CD14-positive monocyte (primary cell): ENCODE data around the gene AQR. TPM values are rescaled to one million over a fixed set of nuclear protein-coding genes. Genes with fewer than 3 reads are reported as not detected.

Experiments used
- DNase-seq, 3 donors: peaks; one replicate each; pipeline ENCODE4 v3.0.0-alpha.2; 2011 to 2022
- H2AFZ ChIP-seq: 2 replicates; pipeline ENCODE4 v1.6.0; 2012; ENCODE audit warnings: mild to moderate bottlenecking, low read depth, low read length, inconsistent platforms; ENCODE audit not compliant: insufficient read depth, poor library complexity, severe bottlenecking
- H3K27ac ChIP-seq, 2 donors: 1 replicate in 1 of 2; 2 replicates in 1 of 2; pipeline ENCODE4 v1.5.1; 2012 to 2013; ENCODE audit warnings: low read length in 2 of 2, control low read depth in 1 of 2, inconsistent platforms in 1 of 2, low read depth in 1 of 2, mild to moderate bottlenecking in 1 of 2
- H3K27me3 ChIP-seq, 2 donors: one replicate each; pipeline versions ENCODE4 v1.6.0 to v1.6.1; 2011 to 2013; ENCODE audit warnings: low read length in 2 of 2; ENCODE audit not compliant: control insufficient read depth in 2 of 2, insufficient read depth in 2 of 2
- H3K36me3 ChIP-seq, 2 donors: replicated peaks in 1 of 2; 1 replicate in 1 of 2; 2 replicates in 1 of 2; pipeline versions ENCODE4 v1.5.1 to v1.6.1; 2012 to 2013; ENCODE audit warnings: low read length in 2 of 2, control low read depth in 1 of 2, inconsistent platforms in 1 of 2, mild to moderate bottlenecking in 1 of 2; ENCODE audit not compliant: insufficient read depth in 2 of 2, control insufficient read depth in 1 of 2
- H3K4me1 ChIP-seq, 2 donors: 1 replicate in 1 of 2; 2 replicates in 1 of 2; pipeline versions ENCODE4 v1.5.1 to v1.6.1; 2012 to 2013; ENCODE audit warnings: low read length in 2 of 2, control low read depth in 1 of 2, inconsistent platforms in 1 of 2, mild to moderate bottlenecking in 1 of 2, moderate library complexity in 1 of 2; ENCODE audit not compliant: insufficient read depth in 2 of 2, control insufficient read depth in 1 of 2
- H3K4me2 ChIP-seq: replicated peaks from 2 replicates; pipeline ENCODE3; 2012; ENCODE audit warnings: low read length, moderate library complexity, mild to moderate bottlenecking; ENCODE audit not compliant: poor library complexity, severe bottlenecking; ENCODE audit errors: extremely low read depth
- H3K4me3 ChIP-seq, 3 experiments: fragments of 200-600 bp in 1 of 3; sonication (generic) in 1 of 3; replicated peaks in 1 of 3; 1 replicate in 2 of 3; 2 replicates in 1 of 3; pipeline ENCODE4 v1.5.1; 2011 to 2013; ENCODE audit warnings: low read length in 3 of 3, mild to moderate bottlenecking in 3 of 3, control low read depth in 2 of 3, low read depth in 2 of 3, inconsistent platforms in 1 of 3, moderate library complexity in 1 of 3
- H3K79me2 ChIP-seq: 2 replicates; pipeline ENCODE4 v1.6.0; 2012; ENCODE audit warnings: mild to moderate bottlenecking, control low read depth, inconsistent platforms, low read length, moderate library complexity; ENCODE audit not compliant: insufficient read depth
- H3K9ac ChIP-seq: 2 replicates; pipeline ENCODE4 v1.6.0; 2017; ENCODE audit warnings: low read length, mild to moderate bottlenecking; ENCODE audit not compliant: insufficient read depth, poor library complexity, severe bottlenecking
- H3K9me3 ChIP-seq, 2 donors: replicated peaks in 1 of 2; 1 replicate in 1 of 2; 2 replicates in 1 of 2; pipeline versions ENCODE4 v1.5.1 to v1.6.1; 2012 to 2013; ENCODE audit warnings: low read length in 2 of 2, control low read depth in 1 of 2; ENCODE audit not compliant: control insufficient read depth in 1 of 2, insufficient read depth in 1 of 2
- H4K20me1 ChIP-seq: 2 replicates; pipeline ENCODE4 v1.6.0; 2012; ENCODE audit warnings: mild to moderate bottlenecking, low read length, control low read depth, moderate library complexity; ENCODE audit not compliant: insufficient read depth
- H3K27ac Mint-ChIP-seq, 7 donors: one replicate each; pipeline ENCODE4 v1.8.0; 2020; ENCODE audit warnings: mild to moderate bottlenecking in 7 of 7, mixed read lengths in 7 of 7, moderate library complexity in 6 of 7, inconsistent platforms in 2 of 7
- H3K27me3 Mint-ChIP-seq, 3 donors: one replicate each; pipeline ENCODE4 v1.8.0; 2021 to 2022; ENCODE audit warnings: low read depth in 3 of 3, mild to moderate bottlenecking in 3 of 3, mixed read lengths in 3 of 3, moderate library complexity in 3 of 3, inconsistent platforms in 1 of 3
- H3K36me3 Mint-ChIP-seq, 2 donors: one replicate each; pipeline ENCODE4 v1.8.0; 2020; ENCODE audit warnings: mixed read lengths in 2 of 2, inconsistent platforms in 1 of 2, mild to moderate bottlenecking in 1 of 2
- H3K4me1 Mint-ChIP-seq: one replicate; pipeline ENCODE4 v1.8.0; 2020; ENCODE audit warnings: mild to moderate bottlenecking, mixed read lengths
- H3K4me3 Mint-ChIP-seq, 2 donors: one replicate each; pipeline ENCODE4 v1.8.0; 2020; ENCODE audit warnings: mild to moderate bottlenecking in 2 of 2, mixed read lengths in 2 of 2, moderate library complexity in 1 of 2
- H3K9me3 Mint-ChIP-seq, 7 donors: one replicate each; pipeline ENCODE4 v1.8.0; 2020 to 2022; ENCODE audit warnings: mixed read lengths in 7 of 7, mild to moderate bottlenecking in 6 of 7, moderate library complexity in 6 of 7, inconsistent platforms in 2 of 7
- CTCF ChIP-seq: fragments of 200-600 bp; IDR thresholded peaks from one replicate; pipeline ENCODE4 v1.8.0; 2022; ENCODE audit warnings: antibody characterized with exemption, mild to moderate bottlenecking
- WGBS: methylation state at CpG from one replicate; pipeline ENCODE4 v1.1.5; 2013; ENCODE audit warnings: missing lambda C conversion rate; ENCODE audit not compliant: insufficient coverage; 5-methylcytosine and 5-hydroxymethylcytosine counted together
- intact Hi-C, 2 donors: fragments of 100-400 bp; cut with micrococcal nuclease; formaldehyde crosslinking; loops; one replicate each; pipeline versions ENCODE4 v1.15.0 to v1.15.1; 2023
- polyA plus RNA-seq, 3 donors: library from polyadenylated mRNA; depleted of rRNA in 1 of 3; unstranded in 2 of 3; stranded (reverse) in 1 of 3; fragments of 300-500 nt in 2 of 3; fragments of >200 nt in 1 of 3; fragmentation: Illumina TruSeq in 2 of 3; gene quantifications; 1 replicate in 2 of 3; 2 replicates in 1 of 3; pipeline ENCODE4 v1.2.3, GENCODE V29; 2012 to 2021

AQR gene
- polyA plus RNA-seq, 3 donors, result 8.4 to 26.4 (median 16.8) TPM

DNA sequence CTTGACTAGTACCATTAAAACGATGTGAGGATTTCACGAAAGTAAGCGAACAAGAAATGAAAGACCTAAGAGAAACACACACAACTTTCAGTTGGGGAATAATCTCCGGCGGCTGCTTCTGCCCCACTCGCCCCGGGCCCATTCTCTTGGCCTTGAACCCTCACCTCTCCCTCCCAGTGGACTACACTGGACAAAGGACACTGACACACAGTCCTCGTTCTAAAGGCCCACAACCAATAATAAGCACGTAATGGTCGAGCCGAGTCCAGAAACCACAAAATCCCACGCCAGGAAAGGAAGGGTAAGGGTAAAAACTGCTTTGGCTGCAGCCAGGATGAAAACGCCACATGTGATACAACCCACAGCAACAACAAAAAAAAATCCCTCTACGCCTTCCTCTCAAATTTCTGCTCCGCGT lies 18.1 kb upstream of the AQR start:
- peak overlapping the region; percentile 93 for H3K9ac ChIP-seq
- no peak for TF ChIP-seq CTCF
- Mint-ChIP-seq H3K9me3 (peaks cover 0 to 1% (median 0%) of the 10 kb centered on the region in 7 donors), H3K4me1 (peaks cover 43% of the 10 kb centered on the region), H3K36me3 (peaks cover 15 to 25% of the 10 kb centered on the region in 2 donors), H3K4me3 (peak overlapping the region; percentile 94 to 99), H3K27me3 (peaks cover 0 to 2% (median 2%) of the 10 kb centered on the region in 3 donors), H3K27ac (peak overlapping the region; percentile 97 to 99 (median 98))
- peak overlapping the region; percentile 94 for H3K4me2 ChIP-seq
- peaks cover 35 to 47% of the 10 kb centered on the region in 2 donors for H3K4me1 ChIP-seq
- H2AFZ ChIP-seq, result peak overlapping the region; percentile 97
- no peaks in the 10 kb centered on the region for H3K9me3 ChIP-seq
- intact Hi-C loops, result loop anchor here in 1 of 2 donors (1.0 to 10.0 kb wide), 5 partner anchors 18 to 883 kb away; partner anchors contain the start of genes AQR, EMC4, EMC7 and PGBD4
- peaks cover 21% of the 10 kb centered on the region for H4K20me1 ChIP-seq
- H3K79me2 ChIP-seq, result peaks cover 55% of the 10 kb centered on the region
- peak overlapping the region; percentile 91 to 99 for H3K27ac ChIP-seq
- no peak for DNase-seq
- H3K4me3 ChIP-seq, result peak overlapping the region; percentile 91 to 95 (median 95)
- peaks cover 13 to 20% of the 10 kb centered on the region in 2 donors for H3K36me3 ChIP-seq
- 0% methylated on average over 2 of the region's 16 CpGs for WGBS
- H3K27me3 ChIP-seq, result no peaks in the 10 kb centered on the region

DNA sequence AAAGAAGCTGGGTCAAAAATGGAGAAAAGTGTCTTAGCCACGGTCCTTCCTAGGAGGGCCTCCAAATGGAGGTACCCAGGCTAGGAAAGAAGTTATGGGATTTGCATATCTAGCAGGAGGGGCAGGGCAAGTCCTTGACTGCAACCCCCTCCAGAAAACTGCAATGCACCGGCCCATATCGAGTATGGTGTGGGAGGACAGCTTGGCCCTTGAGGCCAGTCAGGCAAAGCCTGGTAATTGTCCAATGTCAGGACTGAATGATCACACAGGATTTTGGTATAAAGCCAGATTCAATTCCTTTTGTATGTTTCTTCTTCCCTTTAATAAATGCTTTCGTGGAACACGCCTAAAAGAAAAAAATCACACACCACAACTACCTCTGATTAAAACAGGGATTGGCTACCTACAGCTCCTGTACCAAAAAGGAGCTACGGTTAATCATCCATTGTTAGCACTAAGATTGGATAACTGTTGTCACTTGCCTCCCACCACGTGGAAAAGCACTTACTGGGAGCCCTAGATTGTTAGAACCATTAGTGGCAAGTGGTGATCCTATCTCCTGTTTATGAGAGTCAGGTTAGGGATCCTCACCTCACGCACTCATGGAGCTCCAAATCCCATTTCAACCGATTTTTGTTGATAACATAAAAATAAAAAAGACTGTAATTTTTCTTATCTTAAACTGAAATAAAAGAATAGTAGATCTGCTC lies 17.4 kb upstream of the AQR start:
- Mint-ChIP-seq H3K4me3 (peak overlapping the region; percentile 94 to 99), H3K4me1 (peaks cover 43% of the 10 kb centered on the region), H3K9me3 (no peaks in the 10 kb centered on the region), H3K36me3 (peaks cover 22 to 32% of the 10 kb centered on the region in 2 donors), H3K27me3 (no peaks in the 10 kb centered on the region), H3K27ac (peak overlapping the region in 5 of 7 donors; percentile 97 to 99 (median 98))
- Histone ChIP-seq H3K4me2 (peak overlapping the region; percentile 94), H3K9ac (peak overlapping the region; percentile 93), H3K27me3 (no peaks in the 10 kb centered on the region), H4K20me1 (peaks cover 21% of the 10 kb centered on the region), H3K4me3 (peak overlapping the region; percentile 91 to 95 (median 95)), H2AFZ (peak overlapping the region; percentile 97), H3K79me2 (peaks cover 62% of the 10 kb centered on the region), H3K27ac (peak overlapping the region in 1 of 2 donors; percentile 99), H3K9me3 (no peaks in the 10 kb centered on the region), H3K36me3 (peaks cover 20 to 27% of the 10 kb centered on the region in 2 donors), H3K4me1 (peaks cover 35 to 47% of the 10 kb centered on the region in 2 donors)
- intact Hi-C loops, result loop anchor here in 1 of 2 donors (5.0 to 10.0 kb wide), 4 partner anchors 58 to 882 kb away; partner anchors contain the start of genes EMC4, EMC7, PGBD4 and SLC12A6
- no peak for TF ChIP-seq CTCF
- 100% methylated on average over 1 of the region's 9 CpGs for WGBS
- no peak for DNase-seq
